ENCODE measurements around the gene OMP. TPM values are rescaled to one million over a fixed set of nuclear protein-coding genes. Genes with fewer than 3 reads are reported as not detected.

OMP gene
- total RNA-seq, 4 donors from 2014 or later: 1.1 TPM; not detected in 3

DNA sequence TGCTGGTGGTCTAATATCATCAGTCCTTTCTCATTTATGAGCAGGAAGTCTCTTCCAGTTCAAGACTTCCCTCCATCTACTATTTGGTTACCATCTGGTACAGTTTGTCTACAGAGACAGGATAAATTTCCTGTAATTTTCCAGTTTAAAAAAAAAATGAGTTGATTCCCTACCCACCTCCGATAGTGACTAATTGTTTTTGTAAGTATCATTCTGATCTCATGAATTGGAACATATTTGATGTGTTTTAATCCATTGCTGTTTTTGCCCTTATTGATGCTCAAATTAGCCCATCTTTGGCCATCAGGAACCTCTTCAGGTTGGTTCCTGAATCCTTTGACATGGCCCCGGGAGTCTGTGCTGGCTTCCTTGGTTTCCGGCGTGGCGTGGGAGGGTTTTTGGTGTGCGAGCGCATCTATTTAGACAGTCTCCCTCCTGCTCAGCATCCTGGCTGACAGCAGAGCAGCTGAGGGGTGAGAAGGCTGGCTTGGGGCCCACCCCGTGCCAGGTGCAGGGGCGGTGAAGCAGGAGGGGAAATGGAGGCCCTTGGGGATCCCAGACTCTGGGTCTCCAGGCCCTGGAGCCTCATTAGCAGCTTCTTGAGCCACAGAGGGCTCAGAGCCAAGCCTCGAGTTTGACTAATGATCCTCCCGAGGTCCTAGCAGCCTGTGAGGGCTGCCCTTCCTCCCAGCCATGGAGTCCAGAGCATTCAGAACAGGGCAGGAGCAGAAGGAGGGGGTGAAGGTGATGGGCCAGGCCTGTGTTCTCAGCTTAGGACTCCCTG, 6.8 kb downstream of the OMP start:
- Histone ChIP-seq H3K4me3 (no peak overlapping the region), H3K36me3 (peaks cover 0 to 12% (median 0%) of the 10 kb centered on the region in 3 donors), H3K9me3 (no peaks in the 10 kb centered on the region), H3K27me3 (no peaks in the 10 kb centered on the region), H3K27ac (no peak overlapping the region), H3K4me1 (peaks cover 0 to 25% (median 19%) of the 10 kb centered on the region in 3 donors)
- TF ChIP-seq, protein P1, sequence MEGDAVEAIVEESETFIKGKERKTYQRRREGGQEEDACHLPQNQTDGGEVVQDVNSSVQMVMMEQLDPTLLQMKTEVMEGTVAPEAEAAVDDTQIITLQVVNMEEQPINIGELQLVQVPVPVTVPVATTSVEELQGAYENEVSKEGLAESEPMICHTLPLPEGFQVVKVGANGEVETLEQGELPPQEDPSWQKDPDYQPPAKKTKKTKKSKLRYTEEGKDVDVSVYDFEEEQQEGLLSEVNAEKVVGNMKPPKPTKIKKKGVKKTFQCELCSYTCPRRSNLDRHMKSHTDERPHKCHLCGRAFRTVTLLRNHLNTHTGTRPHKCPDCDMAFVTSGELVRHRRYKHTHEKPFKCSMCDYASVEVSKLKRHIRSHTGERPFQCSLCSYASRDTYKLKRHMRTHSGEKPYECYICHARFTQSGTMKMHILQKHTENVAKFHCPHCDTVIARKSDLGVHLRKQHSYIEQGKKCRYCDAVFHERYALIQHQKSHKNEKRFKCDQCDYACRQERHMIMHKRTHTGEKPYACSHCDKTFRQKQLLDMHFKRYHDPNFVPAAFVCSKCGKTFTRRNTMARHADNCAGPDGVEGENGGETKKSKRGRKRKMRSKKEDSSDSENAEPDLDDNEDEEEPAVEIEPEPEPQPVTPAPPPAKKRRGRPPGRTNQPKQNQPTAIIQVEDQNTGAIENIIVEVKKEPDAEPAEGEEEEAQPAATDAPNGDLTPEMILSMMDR (IDR thresholded peaks at IDR 0.05): no peak
- TF ChIP-seq POLR2A (IDR thresholded peaks at IDR 0.05): no peak
- intact Hi-C loops (cut with DNase I): no loop called here
- DNase-seq: no peak
- WGBS, 2 donors: 63 to 86% methylated on average over 8 of the region's 11 CpGs

DNA sequence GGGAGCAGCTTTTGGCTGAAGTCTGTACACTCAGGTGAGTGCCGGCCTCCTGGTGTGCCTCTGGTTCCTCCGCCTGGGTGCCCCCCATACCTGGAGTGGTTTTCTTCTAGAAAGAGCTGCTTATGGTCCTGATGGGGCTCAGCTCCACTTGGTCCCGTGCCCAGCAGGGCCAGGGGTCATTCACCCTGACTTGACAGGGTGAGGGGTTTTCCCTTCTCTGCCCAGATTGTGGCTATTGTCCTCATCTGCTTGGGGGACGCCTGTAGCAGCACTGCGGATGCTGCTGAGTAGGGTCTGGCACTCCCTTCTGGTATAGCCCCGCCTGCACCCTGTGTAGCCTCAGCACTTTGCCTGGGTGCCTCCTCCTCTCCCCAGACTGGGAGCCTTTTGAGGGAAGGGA, 8.2 kb downstream of the OMP start:
- Histone ChIP-seq H3K27ac (no peak overlapping the region), H3K4me1 (peaks cover 0 to 25% (median 19%) of the 10 kb centered on the region in 3 donors), H3K27me3 (no peaks in the 10 kb centered on the region), H3K4me3 (no peak overlapping the region), H3K36me3 (peaks cover 0 to 24% (median 0%) of the 10 kb centered on the region in 3 donors), H3K9me3 (no peaks in the 10 kb centered on the region)
- no peak for DNase-seq
- intact Hi-C loops (cut with DNase I): no loop called here
- 71 to 90% methylated on average over 2 to 5 of the region's 6 CpGs for WGBS, 2 donors
- TF ChIP-seq, protein P1 (IDR thresholded peaks at IDR 0.05): no peak
- no peak for TF ChIP-seq POLR2A (IDR thresholded peaks at IDR 0.05)

DNA sequence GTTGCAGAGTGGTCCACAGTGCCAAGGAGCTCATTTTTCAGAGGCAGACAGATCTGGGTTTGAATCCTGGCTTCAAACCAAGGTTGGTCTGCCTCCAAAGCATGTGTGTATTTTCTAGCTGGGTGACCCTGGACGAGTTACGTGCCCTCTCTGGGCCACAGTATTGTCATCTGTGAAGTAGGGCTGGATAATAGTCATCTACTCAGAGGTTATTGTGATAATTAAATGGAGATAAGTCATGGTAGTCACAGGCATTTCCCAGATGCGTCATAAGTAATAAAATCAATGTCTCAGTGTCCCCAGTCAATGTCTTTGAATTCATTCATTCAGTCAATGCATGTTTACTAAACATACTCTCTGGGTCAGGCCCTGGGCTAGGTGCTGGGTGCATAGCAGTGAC, 8.6 kb downstream of the OMP start:
- no peaks in the 10 kb centered on the region for H3K27me3 ChIP-seq
- intact Hi-C loops (cut with DNase I): no loop called here
- no peaks in the 10 kb centered on the region for H3K9me3 ChIP-seq
- no peak overlapping the region for H3K4me3 ChIP-seq
- H3K4me1 ChIP-seq: peaks cover 0 to 25% (median 19%) of the 10 kb centered on the region in 3 donors
- no peak overlapping the region for H3K27ac ChIP-seq
- no peak for DNase-seq
- WGBS, 2 donors: 85 to 100% methylated on average over 3 of the region's 3 CpGs
- TF ChIP-seq, protein P1 (IDR thresholded peaks at IDR 0.05): no peak
- no peak for TF ChIP-seq POLR2A (IDR thresholded peaks at IDR 0.05)
- H3K36me3 ChIP-seq: peaks cover 0 to 28% (median 0%) of the 10 kb centered on the region in 3 donors

DNA sequence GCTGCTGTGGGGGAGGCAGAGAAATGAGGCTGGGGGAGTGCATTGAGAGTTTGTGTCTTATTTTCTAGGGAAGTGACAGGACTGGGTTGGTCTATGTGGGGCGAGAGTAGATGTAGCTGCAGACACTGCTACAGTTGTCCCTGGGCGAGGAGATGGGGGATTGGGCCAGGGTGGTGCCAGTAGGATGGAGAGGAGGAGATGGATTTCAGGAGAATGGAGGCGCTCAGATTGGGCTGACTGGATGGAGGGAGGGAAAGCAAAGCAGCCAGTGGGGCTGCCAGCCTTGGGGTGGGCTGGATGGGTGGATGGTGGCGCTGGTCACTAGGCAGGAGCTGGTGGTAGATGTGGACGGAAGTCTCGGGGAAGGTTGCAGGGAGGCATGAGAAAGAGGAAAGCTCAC, 9.3 kb downstream of the OMP start:
- no peak for TF ChIP-seq POLR2A (IDR thresholded peaks at IDR 0.05)
- TF ChIP-seq, protein P1 (IDR thresholded peaks at IDR 0.05): no peak
- intact Hi-C loops (cut with DNase I): no loop called here

DNA sequence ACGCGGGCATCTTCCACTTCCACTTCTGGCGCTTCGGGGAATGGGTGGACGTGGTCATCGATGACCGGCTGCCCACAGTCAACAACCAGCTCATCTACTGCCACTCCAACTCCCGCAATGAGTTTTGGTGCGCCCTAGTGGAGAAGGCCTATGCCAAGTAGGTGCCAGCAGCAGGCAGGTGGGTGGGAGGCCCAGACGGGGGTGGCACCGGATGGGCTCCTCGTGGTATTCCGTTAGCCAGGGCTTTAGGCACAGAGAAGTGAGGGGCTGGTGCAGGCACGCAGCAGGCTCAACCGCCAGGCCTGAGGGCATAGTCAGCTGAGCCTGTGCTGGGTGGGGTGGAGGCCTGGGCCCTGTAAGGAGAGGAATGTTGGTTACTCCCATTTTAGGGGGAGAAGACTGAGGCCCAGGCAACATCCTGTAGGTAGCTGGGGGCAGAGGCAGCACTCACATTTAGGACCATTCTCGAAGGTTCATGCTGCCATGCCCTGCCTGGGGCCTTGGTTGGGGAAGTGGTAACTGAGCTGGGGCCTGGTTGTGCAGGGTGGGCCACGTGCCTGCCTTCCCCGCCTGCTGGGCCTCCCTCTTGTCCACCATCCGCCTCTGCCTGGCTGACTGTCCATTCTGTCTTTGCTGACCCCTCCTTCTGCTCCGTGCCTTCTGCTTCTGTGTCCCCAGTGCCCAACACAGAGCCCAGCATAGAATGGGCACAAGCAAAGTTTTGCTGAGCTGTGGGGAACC, 10.2 kb downstream of the OMP start:
- H3K27me3 ChIP-seq: no peaks in the 10 kb centered on the region
- TF ChIP-seq POLR2A (IDR thresholded peaks at IDR 0.05): no peak
- TF ChIP-seq, protein P1 (IDR thresholded peaks at IDR 0.05): no peak
- peaks cover 0 to 32% (median 0%) of the 10 kb centered on the region in 3 donors for H3K36me3 ChIP-seq
- no peak for DNase-seq
- no peak overlapping the region for H3K27ac ChIP-seq
- intact Hi-C loops (cut with DNase I): no loop called here
- H3K4me1 ChIP-seq: peaks cover 0 to 17% (median 12%) of the 10 kb centered on the region in 3 donors
- no peaks in the 10 kb centered on the region for H3K9me3 ChIP-seq
- WGBS, 2 donors: 71 to 82% methylated on average over 8 to 15 of the region's 20 CpGs
- H3K4me3 ChIP-seq: no peak overlapping the region

More for the DNA sequence above, 9.3 kb downstream of the OMP start:
- Histone ChIP-seq H3K27ac (no peak overlapping the region), H3K27me3 (no peaks in the 10 kb centered on the region), H3K4me1 (peaks cover 0 to 25% (median 19%) of the 10 kb centered on the region in 3 donors), H3K4me3 (no peak overlapping the region), H3K9me3 (no peaks in the 10 kb centered on the region), H3K36me3 (peaks cover 0 to 30% (median 0%) of the 10 kb centered on the region in 3 donors)
- DNase-seq: no peak
- WGBS, 2 donors: 88 to 90% methylated on average over 6 of the region's 6 CpGs

All from esophagus squamous epithelium (tissue), 5 donors.